ENCODE data around the gene ERF. TPM values are rescaled to one million over a fixed set of nuclear protein-coding genes. Genes with fewer than 3 reads are reported as not detected.
A peak's percentile ranks its signal among the peaks of the same experiment; 100 is the strongest.

The ERF gene
- total RNA-seq, 2 experiments from 2014 or later: 65.5 to 66.4 TPM

- ChIA-PET CTCF (interaction anchor here (0.6 to 5.9 kb wide), 2 partner anchors 32 to 67 kb away, joined by 3 to 50 read pairs; no protein-coding TSS in a partner anchor), POLR2A (interaction anchor here (1.7 kb wide), 1 partner anchor 32 kb away, joined by 6 read pairs; no protein-coding TSS in a partner anchor)
- no peak overlapping the region for H3K27ac Mint-ChIP-seq
- peaks cover 11% of the 10 kb centered on the region for H3K36me3 Mint-ChIP-seq (ENCODE audit: low read depth)
- no peaks in the 10 kb centered on the region for H3K27me3 Mint-ChIP-seq
- no peak for ATAC-seq
- H3K4me3 Mint-ChIP-seq: no peak overlapping the region
- no peak for DNase-seq
- intact Hi-C loops (cut with DNase I, micrococcal nuclease): no loop called here
- H3K4me1 Mint-ChIP-seq: peaks cover 42% of the 10 kb centered on the region
- H3K9me3 Mint-ChIP-seq (ENCODE audit: low read depth): no peaks in the 10 kb centered on the region
These were observed 7.2 kb downstream of the ERF start for GRCh38 chr19:42247640-42248199.

GRCh38 chr19:42246922-42247639 lies 7.8 kb downstream of the ERF start:
- ATAC-seq (no peak), DNase-seq (no peak)
- no peak overlapping the region for H3K4me3 Mint-ChIP-seq
- H3K36me3 Mint-ChIP-seq (ENCODE audit: low read depth): peaks cover 9% of the 10 kb centered on the region
- ChIA-PET POLR2A (interaction anchor here (1.7 kb wide), 1 partner anchor 33 kb away, joined by 6 read pairs; no protein-coding TSS in a partner anchor), CTCF (interaction anchor here (0.9 to 5.9 kb wide), 3 partner anchors 24 to 140 kb away, joined by 4 to 50 read pairs (median 4); no protein-coding TSS in a partner anchor)
- intact Hi-C loops (cut with DNase I, micrococcal nuclease): no loop called here
- H3K9me3 Mint-ChIP-seq (ENCODE audit: low read depth): no peaks in the 10 kb centered on the region
- peaks cover 35% of the 10 kb centered on the region for H3K4me1 Mint-ChIP-seq
- no peak overlapping the region for H3K27ac Mint-ChIP-seq
- H3K27me3 Mint-ChIP-seq: no peaks in the 10 kb centered on the region

- CTCF ChIA-PET: interaction anchor here (0.9 to 5.9 kb wide), 6 partner anchors 25 to 140 kb away, joined by 3 to 50 read pairs (median 4); no protein-coding TSS in a partner anchor
- Mint-ChIP-seq H3K4me3 (no peak overlapping the region), H3K27ac (peak overlapping the region; percentile 42), H3K9me3 (ENCODE audit: low read depth) (no peaks in the 10 kb centered on the region), H3K27me3 (no peaks in the 10 kb centered on the region), H3K4me1 (peaks cover 33% of the 10 kb centered on the region), H3K36me3 (ENCODE audit: low read depth) (peaks cover 6% of the 10 kb centered on the region)
- POLR2A ChIA-PET: interaction anchor here (0.5 to 1.7 kb wide), 2 partner anchors 18 to 33 kb away, joined by 5 to 6 read pairs; no protein-coding TSS in a partner anchor
- no peak for ATAC-seq
- intact Hi-C loops (cut with DNase I, micrococcal nuclease): no loop called here
- DNase-seq: peak; percentile 39
These were observed 8.6 kb downstream of the ERF start for GRCh38 chr19:42246143-42246921.

GRCh38 chr19:42245231-42245630 lies 9.7 kb downstream of the ERF start:
- POLR2A ChIA-PET: interaction anchor here (0.5 to 1.6 kb wide), 2 partner anchors 19 to 35 kb away, joined by 5 to 8 read pairs; no protein-coding TSS in a partner anchor
- ATAC-seq: no peak
- H3K4me3 Mint-ChIP-seq: peak overlapping the region; percentile 93
- H3K27me3 Mint-ChIP-seq: no peaks in the 10 kb centered on the region
- intact Hi-C loops (cut with DNase I, micrococcal nuclease): no loop called here
- H3K9me3 Mint-ChIP-seq (ENCODE audit: low read depth): no peaks in the 10 kb centered on the region
- CTCF ChIA-PET: interaction anchor here (0.6 to 5.9 kb wide), 13 partner anchors 9 to 386 kb away, joined by 3 to 50 read pairs (median 4); partner anchors contain the start of genes RPS19 and ZNF526
- H3K4me1 Mint-ChIP-seq: peaks cover 35% of the 10 kb centered on the region
- no peak for DNase-seq
- peaks cover 9% of the 10 kb centered on the region for H3K36me3 Mint-ChIP-seq (ENCODE audit: low read depth)
- peak overlapping the region; percentile 89 for H3K27ac Mint-ChIP-seq

- peak; percentile 49 for ATAC-seq
- Mint-ChIP-seq H3K36me3 (ENCODE audit: low read depth) (peaks cover 11% of the 10 kb centered on the region), H3K27me3 (no peaks in the 10 kb centered on the region), H3K9me3 (ENCODE audit: low read depth) (no peaks in the 10 kb centered on the region), H3K4me1 (peaks cover 42% of the 10 kb centered on the region), H3K4me3 (peak overlapping the region; percentile 93), H3K27ac (peak overlapping the region; percentile 94)
- POLR2A ChIA-PET: interaction anchor here (1.6 kb wide), 1 partner anchor 36 kb away, joined by 8 read pairs; no protein-coding TSS in a partner anchor
- intact Hi-C loops (cut with DNase I, micrococcal nuclease): loop anchor here (1.0 kb wide), 3 partner anchors 10 to 81 kb away; partner anchors contain the start of gene MEGF8 (in 2 of the 2)
- CTCF ChIA-PET: interaction anchor here (0.6 to 5.9 kb wide), 14 partner anchors 8 to 385 kb away, joined by 3 to 50 read pairs (median 4); partner anchors contain the start of genes POU2F2, RPS19 and ZNF526
- peak; percentile 96 for DNase-seq
These were observed 10.3 kb downstream of the ERF start for GRCh38 chr19:42244347-42245220.

GRCh38 chr19:42242512-42243409 lies 12.2 kb downstream of the ERF start, which contains the start of gene GSK3A:
Gene GSK3A, minus strand, starts transcription at chr19:42242602. Its CDS starts 137 bp downstream, at chr19:42242465.
- H3K27ac Mint-ChIP-seq: peak within 1 kb of the TSS; percentile 94
- ATAC-seq (peak; percentile 80), DNase-seq (peak; percentile 97)
- ChIA-PET POLR2A (interaction anchor here (0.6 to 3.6 kb wide), 18 partner anchors 9 to 1338 kb away, joined by 3 to 18 read pairs (median 4); partner anchors contain the start of genes CIC, DEDD2, PAFAH1B3 and RPS19), CTCF (interaction anchor here (0.5 to 5.9 kb wide), 14 partner anchors 9 to 1536 kb away, joined by 3 to 50 read pairs (median 4); partner anchors contain the start of genes DEDD2, PAFAH1B3, POU2F2 and PRR19)
- intact Hi-C loops (cut with DNase I, micrococcal nuclease): loop anchor here (1.0 to 2.0 kb wide), 14 partner anchors 22 to 1798 kb away; partner anchors contain the start of genes PAFAH1B3 (in 2 of the 2), PRR19 (in 2 of the 2), ZNF526 (in 2 of the 2) and DEDD2 (in 1 of the 2)
- peaks cover 15% of the 10 kb centered on the region for H3K36me3 Mint-ChIP-seq (ENCODE audit: low read depth)
- H3K9me3 Mint-ChIP-seq (ENCODE audit: low read depth): no peaks in the 10 kb centered on the region
- no peaks in the 10 kb centered on the region for H3K27me3 Mint-ChIP-seq
- peaks cover 48% of the 10 kb centered on the region for H3K4me1 Mint-ChIP-seq
- peak within 1 kb of the TSS; percentile 93 for H3K4me3 Mint-ChIP-seq

GRCh38 chr19:42242069-42242511 lies 12.8 kb downstream of the ERF start:
- peak; percentile 59 for DNase-seq
- H3K36me3 Mint-ChIP-seq (ENCODE audit: low read depth): peaks cover 17% of the 10 kb centered on the region
- no peaks in the 10 kb centered on the region for H3K27me3 Mint-ChIP-seq
- POLR2A ChIA-PET: interaction anchor here (0.6 to 3.6 kb wide), 13 partner anchors 9 to 382 kb away, joined by 3 to 18 read pairs (median 4); partner anchors contain the start of genes CIC, DEDD2, PAFAH1B3 and RPS19
- H3K4me1 Mint-ChIP-seq: peaks cover 48% of the 10 kb centered on the region
- peak overlapping the region; percentile 91 for H3K27ac Mint-ChIP-seq
- intact Hi-C loops (cut with DNase I, micrococcal nuclease): loop anchor here (1.0 to 2.0 kb wide), 13 partner anchors 22 to 1797 kb away; partner anchors contain the start of genes PAFAH1B3 (in 2 of the 2), PRR19 (in 2 of the 2), ZNF526 (in 2 of the 2) and POU2F2 (in 1 of the 2)
- CTCF ChIA-PET: interaction anchor here (0.5 to 5.9 kb wide), 11 partner anchors 9 to 1535 kb away, joined by 3 to 50 read pairs (median 4); partner anchors contain the start of genes PAFAH1B3, PRR19 and ZNF526
- ATAC-seq: no peak
- peak overlapping the region; percentile 93 for H3K4me3 Mint-ChIP-seq
- H3K9me3 Mint-ChIP-seq (ENCODE audit: low read depth): no peaks in the 10 kb centered on the region

GRCh38 chr19:42241279-42241678 lies 13.6 kb downstream of the ERF start:
- DNase-seq: no peak
- H3K9me3 Mint-ChIP-seq (ENCODE audit: low read depth): no peaks in the 10 kb centered on the region
- ATAC-seq: no peak
- no peaks in the 10 kb centered on the region for H3K27me3 Mint-ChIP-seq
- ChIA-PET CTCF (interaction anchor here (0.6 to 2.3 kb wide), 9 partner anchors 8 to 57 kb away, joined by 3 to 8 read pairs (median 4); partner anchors contain the start of gene ZNF526), POLR2A (interaction anchor here (1.5 to 3.6 kb wide), 3 partner anchors 21 to 44 kb away, joined by 4 to 18 read pairs (median 16); partner anchors contain the start of genes CIC and ZNF526)
- H3K27ac Mint-ChIP-seq: no peak overlapping the region
- peaks cover 23% of the 10 kb centered on the region for H3K36me3 Mint-ChIP-seq (ENCODE audit: low read depth)
- peak overlapping the region; percentile 93 for H3K4me3 Mint-ChIP-seq
- intact Hi-C loops (cut with DNase I, micrococcal nuclease): no loop called here
- peaks cover 40% of the 10 kb centered on the region for H3K4me1 Mint-ChIP-seq
